ENCODE measurements around the gene PCYT1A.
A peak's percentile ranks its signal among the peaks of the same experiment; 100 is the strongest.

PCYT1A gene

GRCh38 chr3:196225763-196226364 is 61.7 kb downstream of the PCYT1A start:
- DNase-seq (ENCODE audit: low spot score) = no peak
- Histone ChIP-seq H3K27ac (no peak overlapping the region), H3K4me3 (no peak overlapping the region)
- TF ChIP-seq CTCF (IDR thresholded peaks at IDR 0.05) = no peak

- no peak for TF ChIP-seq CTCF (IDR thresholded peaks at IDR 0.05)
- Histone ChIP-seq H3K27ac (no peak overlapping the region), H3K4me3 (no peak overlapping the region)
- DNase-seq (ENCODE audit: low spot score) = no peak
Observed at GRCh38 chr3:196225086-196225485, 62.4 kb downstream of the PCYT1A start.

DNA sequence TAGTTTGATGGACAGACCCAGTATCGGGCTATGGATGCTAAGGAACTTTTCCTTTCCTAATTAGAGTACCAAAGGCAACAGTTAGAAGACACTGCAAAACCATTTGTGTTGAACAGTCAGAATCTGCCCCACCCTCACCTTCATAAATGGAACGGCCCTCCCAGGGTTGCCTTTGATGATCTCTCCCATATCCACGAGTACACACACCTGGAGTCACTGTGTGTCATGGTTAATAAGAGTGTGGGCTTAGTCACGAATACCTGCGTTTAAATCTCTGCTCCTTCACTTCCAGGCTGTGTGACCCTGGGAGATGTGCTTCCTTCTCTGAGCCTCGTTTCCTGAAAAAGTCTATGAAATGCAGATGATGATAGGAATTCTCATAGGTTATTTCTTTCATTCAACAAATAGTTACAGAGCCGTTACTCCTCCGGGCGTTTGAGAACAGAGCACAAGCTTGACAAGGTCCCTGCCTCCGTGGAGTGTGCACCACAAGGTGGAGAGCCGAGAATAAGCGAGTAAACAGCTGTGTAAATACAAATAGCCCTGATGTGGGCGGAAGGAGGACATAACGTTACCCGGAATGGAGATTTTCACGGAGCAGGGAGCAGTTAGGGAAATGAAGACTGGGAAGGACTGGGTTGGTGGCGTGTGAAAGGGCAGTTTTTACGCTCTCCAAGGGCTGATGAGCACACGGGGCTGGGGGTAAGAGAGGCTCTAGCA is 64.5 kb downstream of the PCYT1A start:
- DNase-seq (ENCODE audit: low spot score) = no peak
- H3K27ac ChIP-seq = no peak overlapping the region
- no peak overlapping the region for H3K4me3 ChIP-seq
- no peak for TF ChIP-seq CTCF (IDR thresholded peaks at IDR 0.05)

DNA sequence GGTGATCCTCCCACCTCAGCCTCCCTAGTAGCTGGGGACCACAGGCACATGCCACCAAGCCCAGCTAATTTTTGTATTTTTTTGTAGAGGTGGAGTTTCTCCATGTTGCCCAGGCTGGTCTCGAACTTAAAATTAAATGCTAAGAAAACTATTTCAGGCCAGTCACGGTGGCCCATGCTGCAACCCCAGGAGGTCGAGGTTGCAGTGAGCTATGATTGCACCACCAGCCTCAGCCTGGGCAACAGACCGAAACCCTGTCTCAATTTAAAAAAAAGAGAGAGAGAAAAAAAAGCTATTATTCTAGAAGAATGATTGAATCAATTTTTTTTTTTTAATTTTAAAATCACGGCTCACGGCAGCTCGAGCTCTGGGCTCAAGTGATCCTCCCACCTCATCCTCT is 66.5 kb downstream of the PCYT1A start:
- TF ChIP-seq CTCF (IDR thresholded peaks at IDR 0.05) = no peak
- Histone ChIP-seq H3K27ac (no peak overlapping the region), H3K4me3 (no peak overlapping the region)
- DNase-seq (ENCODE audit: low spot score) = no peak

DNA sequence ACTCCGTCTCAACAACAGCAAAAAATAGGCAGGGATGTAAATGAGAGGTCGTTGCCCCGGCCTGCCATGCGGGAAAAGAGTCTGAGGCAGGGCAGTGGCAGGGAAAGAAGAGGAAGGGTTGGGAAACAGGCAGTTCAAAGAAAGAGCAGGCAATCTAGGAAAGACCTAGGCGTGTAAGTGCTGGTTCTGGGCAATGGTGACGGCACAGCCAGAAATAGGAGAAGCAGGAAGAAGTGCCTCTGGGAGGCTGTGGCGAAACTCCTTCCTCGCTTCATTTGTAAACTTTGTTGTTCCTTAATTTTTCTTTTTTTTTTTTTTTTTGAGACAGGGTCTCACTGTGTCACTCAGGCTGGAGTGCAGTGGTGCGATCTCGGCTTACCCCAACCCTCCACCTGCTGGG is 66.9 kb downstream of the PCYT1A start:
- Histone ChIP-seq H3K4me3 (no peak overlapping the region), H3K27ac (no peak overlapping the region)
- TF ChIP-seq CTCF (IDR thresholded peaks at IDR 0.05) = no peak
- no peak for DNase-seq (ENCODE audit: low spot score)

GRCh38 chr3:196219970-196220311 is 67.6 kb downstream of the PCYT1A start:
- peak overlapping the region in 1 of 2 donors; percentile 10 for H3K27ac ChIP-seq
- H3K4me3 ChIP-seq = no peak overlapping the region

More at GRCh38 chr3:196219970-196220311, 67.6 kb downstream of the PCYT1A start:
- no peak for DNase-seq (ENCODE audit: low spot score)
- TF ChIP-seq CTCF (IDR thresholded peaks at IDR 0.05) = no peak
